Type B pancreatic cell (in vitro differentiated cells): Measurements from ENCODE around the gene IRX4. TPM values are rescaled to one million over a fixed set of nuclear protein-coding genes. Genes with fewer than 3 reads are reported as not detected.
A peak's percentile ranks its signal among the peaks of the same experiment; 100 is the strongest.

Experiments
- DNase-seq: peaks from one replicate; pipeline ENCODE4 v3.0.0; 2021; ENCODE audit warnings: mixed read lengths; ENCODE audit not compliant: unreplicated experiment; ENCODE audit errors: extremely low spot score
- H3K27ac Mint-ChIP-seq: 2 replicates; pipeline ENCODE4 v1.8.0; 2021; ENCODE audit warnings: mild to moderate bottlenecking, mixed read lengths
- H3K27me3 Mint-ChIP-seq: 2 replicates; pipeline ENCODE4 v1.8.0; 2021; ENCODE audit warnings: mixed read lengths
- H3K36me3 Mint-ChIP-seq: 2 replicates; pipeline ENCODE4 v1.8.0; 2021; ENCODE audit warnings: mixed read lengths
- H3K4me1 Mint-ChIP-seq: one replicate; pipeline ENCODE4 v1.8.0; 2021; ENCODE audit warnings: mixed read lengths; ENCODE audit not compliant: unreplicated experiment
- H3K4me3 Mint-ChIP-seq: 2 replicates; pipeline ENCODE4 v1.8.0; 2021; ENCODE audit warnings: mild to moderate bottlenecking, mixed read lengths
- H3K9me3 Mint-ChIP-seq: 2 replicates; pipeline ENCODE4 v1.8.0; 2021; ENCODE audit warnings: mixed read lengths
- total RNA-seq: library from RNA; stranded (reverse); gene quantifications from 2 replicates; pipeline ENCODE4 v1.2.1, GENCODE V29; 2021; ENCODE audit warnings: low replicate concordance
- TF ChIP-seq, protein P1 (sequence below): fragments of 200-600 bp; sonication (generic); conservative IDR thresholded peaks from 2 replicates; pipeline ENCODE4 v1.5.0; 2021; ENCODE audit warnings: antibody characterized with exemption, mild to moderate bottlenecking

IRX4 gene
- total RNA-seq, 1 donor from 2014 or later, result 1.6 TPM

- Mint-ChIP-seq H3K36me3 (peaks cover 3% of the 10 kb centered on the region), H3K4me3 (peak overlapping the region; percentile 49), H3K4me1 (peaks cover 4% of the 10 kb centered on the region), H3K27ac (no peak overlapping the region), H3K27me3 (peaks cover 72% of the 10 kb centered on the region), H3K9me3 (no peaks in the 10 kb centered on the region)
- DNase-seq, result no peak
- TF ChIP-seq, protein P1, sequence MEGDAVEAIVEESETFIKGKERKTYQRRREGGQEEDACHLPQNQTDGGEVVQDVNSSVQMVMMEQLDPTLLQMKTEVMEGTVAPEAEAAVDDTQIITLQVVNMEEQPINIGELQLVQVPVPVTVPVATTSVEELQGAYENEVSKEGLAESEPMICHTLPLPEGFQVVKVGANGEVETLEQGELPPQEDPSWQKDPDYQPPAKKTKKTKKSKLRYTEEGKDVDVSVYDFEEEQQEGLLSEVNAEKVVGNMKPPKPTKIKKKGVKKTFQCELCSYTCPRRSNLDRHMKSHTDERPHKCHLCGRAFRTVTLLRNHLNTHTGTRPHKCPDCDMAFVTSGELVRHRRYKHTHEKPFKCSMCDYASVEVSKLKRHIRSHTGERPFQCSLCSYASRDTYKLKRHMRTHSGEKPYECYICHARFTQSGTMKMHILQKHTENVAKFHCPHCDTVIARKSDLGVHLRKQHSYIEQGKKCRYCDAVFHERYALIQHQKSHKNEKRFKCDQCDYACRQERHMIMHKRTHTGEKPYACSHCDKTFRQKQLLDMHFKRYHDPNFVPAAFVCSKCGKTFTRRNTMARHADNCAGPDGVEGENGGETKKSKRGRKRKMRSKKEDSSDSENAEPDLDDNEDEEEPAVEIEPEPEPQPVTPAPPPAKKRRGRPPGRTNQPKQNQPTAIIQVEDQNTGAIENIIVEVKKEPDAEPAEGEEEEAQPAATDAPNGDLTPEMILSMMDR, result no peak
Observed at GRCh38 chr5:1880377-1881025, 2.2 kb downstream of the IRX4 start.

- TF ChIP-seq, protein P1, result no peak
- H3K4me1 Mint-ChIP-seq, result peaks cover 4% of the 10 kb centered on the region
- H3K27ac Mint-ChIP-seq, result no peak overlapping the region
Observed at GRCh38 chr5:1879292-1880263, 3.1 kb downstream of the IRX4 start.

GRCh38 chr5:1878050-1878849, 4.5 kb downstream of the IRX4 start:
- Mint-ChIP-seq H3K36me3 (peaks cover 3% of the 10 kb centered on the region), H3K9me3 (no peaks in the 10 kb centered on the region), H3K4me1 (no peaks in the 10 kb centered on the region), H3K27me3 (peaks cover 77% of the 10 kb centered on the region), H3K4me3 (no peak overlapping the region), H3K27ac (no peak overlapping the region)
- DNase-seq, result no peak
- TF ChIP-seq, protein P1, result no peak

More at GRCh38 chr5:1879292-1880263, 3.1 kb downstream of the IRX4 start:
- no peak overlapping the region for H3K4me3 Mint-ChIP-seq
- peaks cover 3% of the 10 kb centered on the region for H3K36me3 Mint-ChIP-seq
- no peaks in the 10 kb centered on the region for H3K9me3 Mint-ChIP-seq
- no peak for DNase-seq
- H3K27me3 Mint-ChIP-seq, result peaks cover 72% of the 10 kb centered on the region

DNA sequence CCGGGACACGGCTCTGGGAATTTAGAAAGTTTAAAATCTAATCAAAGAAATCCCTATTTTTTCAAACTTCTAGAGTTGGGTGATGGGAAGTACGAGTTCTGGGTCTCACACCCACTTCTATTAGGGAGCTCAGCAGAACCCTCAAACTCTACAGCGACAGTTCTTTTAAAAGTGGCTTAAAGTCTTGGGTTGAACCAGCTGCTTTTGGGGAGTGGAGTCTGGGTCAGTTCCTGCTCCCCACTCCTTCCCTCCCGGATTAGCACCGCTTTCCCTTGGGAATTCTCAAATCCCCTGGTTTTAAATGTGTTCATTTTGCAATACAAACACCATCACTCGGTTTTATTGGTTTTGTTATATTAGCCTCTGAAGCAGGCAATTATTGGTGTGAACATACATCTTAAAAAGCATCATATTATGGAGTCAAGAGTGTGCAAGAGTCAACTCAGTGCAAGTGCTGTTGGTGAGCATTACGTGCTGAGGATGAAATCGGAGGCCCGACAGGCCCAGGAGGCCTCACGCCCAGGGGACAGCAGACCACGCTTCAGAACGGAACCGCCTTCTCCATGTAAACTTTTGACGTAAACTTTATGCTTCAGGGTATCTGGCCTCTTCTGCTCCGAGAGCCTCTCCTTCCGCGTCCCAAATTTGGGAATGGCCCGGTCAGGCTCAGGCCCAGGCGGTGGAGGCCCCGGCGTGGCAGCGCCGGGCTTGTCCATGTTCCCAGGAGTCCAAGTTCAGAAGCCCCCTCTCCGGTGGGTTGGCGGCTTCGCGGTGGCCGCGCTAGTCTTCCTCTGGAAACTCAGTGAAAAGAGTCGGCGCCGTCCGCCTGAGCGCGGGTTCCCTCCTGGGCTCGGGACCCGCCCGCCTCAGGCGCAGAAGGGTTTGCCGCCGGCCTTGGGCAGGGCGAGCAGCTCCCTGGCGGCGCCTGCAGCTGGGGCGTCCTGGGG, 5.3 kb downstream of the IRX4 start:
- Mint-ChIP-seq H3K27me3 (peaks cover 79% of the 10 kb centered on the region), H3K4me1 (peaks cover 5% of the 10 kb centered on the region), H3K4me3 (no peak overlapping the region), H3K27ac (no peak overlapping the region), H3K9me3 (no peaks in the 10 kb centered on the region), H3K36me3 (peaks cover 3% of the 10 kb centered on the region)
- TF ChIP-seq, protein P1, result no peak
- no peak for DNase-seq
